NCI-H446 treated with DMSO at 0.1 percent for 48 hours (cell line): ENCODE data around the gene RMI1.
A peak's percentile ranks its signal among the peaks of the same experiment; 100 is the strongest.

Experiments
- DNase-seq: peaks from one replicate; lab custom pipeline; 2025; lab: John Stamatoyannopoulos, UW

RMI1 gene

DNA sequence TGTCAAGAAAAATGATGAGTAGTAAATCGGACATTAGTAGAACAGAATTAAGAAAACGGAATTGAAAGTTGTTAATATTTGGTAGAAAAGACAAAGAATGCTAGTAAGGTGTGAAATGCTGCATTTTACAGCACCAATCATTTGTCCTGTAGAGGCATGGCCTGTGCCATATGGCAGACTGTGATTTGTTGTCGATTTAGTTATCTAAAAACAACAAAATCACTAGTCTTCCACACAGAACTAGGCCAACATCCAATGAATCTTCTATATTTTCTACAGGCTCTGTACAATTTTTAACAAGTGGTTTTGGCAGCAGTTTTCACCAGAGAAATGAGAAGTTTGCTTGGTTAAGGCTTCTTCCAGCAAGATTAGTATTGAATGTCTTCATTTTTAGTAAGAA lies 11.0 kb upstream of the RMI1 start:
- DNase-seq, result no peak

DNA sequence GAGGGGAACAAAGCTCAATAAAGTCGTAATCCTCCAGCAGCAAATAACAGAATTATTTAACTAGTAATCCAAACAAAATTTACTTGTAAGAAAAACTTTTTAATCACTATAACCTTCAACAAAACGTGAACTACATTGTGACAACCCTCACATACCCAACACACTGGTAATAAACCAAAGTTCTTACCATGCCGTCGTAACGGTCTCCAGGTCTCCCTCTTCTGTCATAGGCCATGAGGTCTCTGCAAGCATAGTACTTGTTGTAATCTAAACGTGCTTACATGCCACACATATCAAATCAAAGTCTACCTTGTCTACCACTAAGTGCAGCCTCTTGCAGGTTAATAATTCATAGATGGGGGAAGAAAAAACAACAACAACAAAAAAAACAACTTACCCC lies 9.1 kb upstream of the RMI1 start:
- no peak for DNase-seq

DNA sequence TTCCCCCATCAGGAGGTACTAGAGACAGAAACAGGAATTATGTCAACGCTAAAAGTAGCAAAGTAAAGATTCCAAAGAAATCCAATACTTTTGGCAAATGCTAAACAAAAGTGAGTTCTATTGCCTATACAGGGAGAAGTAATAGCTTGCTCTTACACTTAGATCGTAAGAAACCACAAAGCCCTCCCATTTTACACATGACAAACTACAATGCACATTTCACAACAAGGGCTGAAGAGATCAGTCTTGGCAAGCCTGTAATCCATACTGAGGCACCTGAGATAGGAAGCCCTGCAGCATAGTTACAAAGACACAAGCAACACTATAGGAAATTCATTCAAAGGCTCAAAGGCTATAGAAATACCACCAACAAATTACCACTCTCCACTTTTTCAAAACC lies 8.3 kb upstream of the RMI1 start:
- DNase-seq, result no peak

DNA sequence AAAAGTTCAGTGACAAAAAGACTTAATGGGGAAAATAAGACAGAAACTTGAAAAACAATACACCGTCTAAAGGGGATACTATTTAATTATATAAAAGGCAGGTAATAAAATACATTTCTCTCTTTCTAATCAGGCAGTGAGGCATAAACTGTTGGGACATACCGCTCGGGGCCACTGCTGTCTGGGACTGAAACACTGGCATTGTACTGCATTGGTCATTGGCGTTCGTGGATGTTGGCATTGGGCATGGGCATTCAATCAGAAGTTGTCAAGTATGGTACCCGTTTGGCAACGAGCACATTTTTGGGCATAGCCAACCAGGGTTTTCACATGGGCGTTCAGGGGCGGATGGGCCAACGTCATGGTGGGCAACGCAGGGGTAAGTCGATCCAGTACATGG lies 5.3 kb upstream of the RMI1 start:
- DNase-seq, result no peak

DNA sequence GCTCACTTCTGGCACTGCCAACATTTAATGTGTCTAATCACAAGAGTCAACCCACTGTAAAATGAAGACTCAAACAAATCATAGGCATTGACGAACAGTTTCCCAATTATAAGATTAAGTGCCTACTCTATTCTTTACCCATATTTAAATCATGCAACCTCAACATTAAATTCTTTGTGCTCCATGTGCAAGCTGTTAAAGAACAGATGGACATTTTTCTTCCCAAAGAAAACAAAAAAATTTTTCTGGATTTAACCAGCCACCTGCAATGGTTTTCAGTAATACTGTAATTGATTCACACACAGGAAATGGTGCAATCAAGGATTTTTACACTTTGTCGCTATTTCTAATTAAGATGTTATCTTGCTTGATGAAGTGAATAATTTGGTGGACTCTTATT lies 4.2 kb upstream of the RMI1 start:
- DNase-seq, result no peak

DNA sequence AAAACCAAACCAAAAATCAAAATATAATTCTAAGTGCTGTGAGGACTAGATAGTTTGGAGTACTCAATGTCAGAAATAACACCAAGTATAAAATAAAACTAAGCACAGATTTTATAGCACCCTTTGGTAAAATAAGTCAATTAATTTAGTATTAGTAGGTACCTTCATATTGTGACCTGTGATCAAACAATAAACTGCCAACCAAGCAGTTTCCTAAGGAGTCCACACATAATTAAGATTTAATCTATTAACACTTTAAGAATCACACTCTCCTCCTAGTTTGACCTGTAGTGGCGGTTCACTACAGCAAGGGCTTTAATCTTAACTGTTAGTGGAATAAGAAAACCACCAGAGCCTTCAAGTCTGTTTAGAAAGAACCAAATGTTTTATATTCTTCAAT lies 3.4 kb upstream of the RMI1 start:
- DNase-seq, result no peak

DNA sequence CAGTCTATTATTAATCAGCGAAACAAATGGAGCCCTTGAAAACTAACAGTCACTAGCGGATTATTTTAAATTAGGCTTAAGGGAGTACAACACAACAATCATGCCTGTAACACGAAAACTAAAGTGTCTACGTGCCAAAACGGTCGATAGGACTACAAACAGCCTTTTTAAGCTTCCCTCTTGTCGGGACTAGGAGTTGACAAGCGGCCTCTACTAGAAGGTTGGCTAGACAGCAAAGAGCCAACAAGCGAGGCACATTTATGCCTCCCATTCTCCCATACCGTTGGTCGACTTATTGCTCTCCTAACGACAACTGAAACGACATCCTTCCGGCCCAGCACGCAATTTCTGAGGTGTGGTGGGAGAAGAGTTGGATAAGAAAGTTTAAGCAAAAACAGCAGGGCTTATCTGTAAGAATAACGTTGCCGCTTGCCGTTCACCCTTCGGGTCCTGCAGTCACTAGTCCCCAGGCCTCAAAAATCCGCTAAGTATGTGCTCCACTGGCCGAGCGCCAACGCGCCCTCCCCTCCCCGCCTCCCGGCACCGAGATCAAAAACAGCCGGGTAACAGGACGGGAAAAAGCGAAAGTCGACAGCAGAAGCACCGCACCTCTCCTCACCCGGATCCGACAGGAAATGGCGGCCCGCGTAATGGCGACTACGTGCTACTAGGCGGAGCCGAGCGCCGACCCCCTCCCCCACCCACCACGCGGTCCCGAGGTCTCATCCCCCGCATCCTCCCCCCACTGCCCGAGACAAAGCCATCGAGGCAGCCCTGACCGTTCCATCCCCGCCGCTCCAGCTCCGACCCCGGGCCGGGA lies 1.4 kb upstream of the RMI1 start:
- DNase-seq, result peak; percentile 20

DNA sequence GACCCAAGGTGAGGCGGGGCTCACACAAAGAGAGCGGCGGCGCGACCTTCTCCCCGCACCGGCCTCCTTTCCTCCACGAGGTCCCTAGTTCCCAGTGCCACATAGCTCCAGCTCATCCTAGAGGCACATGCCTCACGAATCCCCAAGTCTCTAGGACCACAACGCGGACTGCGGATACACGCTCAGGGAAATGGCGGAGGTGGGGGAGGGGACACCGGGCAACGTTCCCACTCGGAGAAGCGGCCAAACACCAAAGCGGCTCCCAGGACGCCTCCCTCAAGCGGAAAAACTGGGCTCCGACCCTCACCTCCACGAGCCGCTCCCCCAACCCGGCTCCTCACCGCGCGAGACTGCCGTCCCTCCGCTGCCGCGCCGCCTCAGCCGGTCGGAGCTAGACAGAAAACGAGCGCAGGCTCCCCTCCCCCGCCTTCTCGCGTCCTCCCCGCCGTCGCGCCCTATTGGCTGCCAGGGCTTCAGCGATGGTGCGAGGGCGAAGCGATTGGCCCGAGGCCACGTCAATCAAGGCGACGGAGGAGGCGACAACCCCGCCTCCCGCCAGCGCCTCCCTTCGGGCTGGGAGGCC lies 702 bp upstream of the RMI1 start, which contains the start of gene HNRNPK:
TSS of gene HNRNPK (minus strand) at position 404 of the 583 bp plus-strand sequence. CDS start 1,963 bp downstream, outside the sequence.
- peak; percentile 88 for DNase-seq

DNA sequence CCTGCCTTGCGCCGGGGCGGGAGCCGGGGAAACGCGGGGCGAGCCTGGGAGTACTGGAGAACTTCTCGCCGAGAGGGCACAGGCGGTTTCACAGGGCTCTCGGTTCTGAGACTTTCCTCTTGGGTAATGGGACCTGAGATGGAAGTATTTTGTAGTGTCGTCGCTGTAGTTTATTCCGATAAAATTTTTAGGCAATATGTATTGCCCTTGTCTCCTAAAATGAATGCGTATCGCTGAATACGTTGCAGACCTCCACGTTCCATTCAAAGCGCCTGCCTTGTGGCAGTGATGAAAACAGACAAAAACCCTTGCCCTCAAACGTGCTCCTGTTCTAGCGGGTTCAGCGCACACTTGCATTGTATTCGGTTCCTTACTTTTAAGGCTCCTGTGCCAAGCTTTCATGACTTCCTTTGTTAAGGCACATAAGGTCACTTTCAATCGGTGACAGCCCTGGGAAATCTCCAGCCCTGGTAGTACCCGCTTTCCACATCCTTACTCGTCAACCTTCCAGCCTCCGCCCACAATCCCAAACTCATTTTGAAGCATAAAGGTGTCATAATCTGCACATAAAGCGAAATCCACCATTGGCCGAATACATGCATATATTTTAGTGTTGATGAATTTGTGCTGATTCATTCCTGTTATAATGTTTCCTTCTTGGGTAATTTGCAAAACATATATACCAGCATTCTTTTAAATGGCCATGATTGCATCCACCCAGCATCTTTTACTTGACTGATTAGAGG lies 694 bp downstream of the RMI1 start:
- DNase-seq, result peak; percentile 19

DNA sequence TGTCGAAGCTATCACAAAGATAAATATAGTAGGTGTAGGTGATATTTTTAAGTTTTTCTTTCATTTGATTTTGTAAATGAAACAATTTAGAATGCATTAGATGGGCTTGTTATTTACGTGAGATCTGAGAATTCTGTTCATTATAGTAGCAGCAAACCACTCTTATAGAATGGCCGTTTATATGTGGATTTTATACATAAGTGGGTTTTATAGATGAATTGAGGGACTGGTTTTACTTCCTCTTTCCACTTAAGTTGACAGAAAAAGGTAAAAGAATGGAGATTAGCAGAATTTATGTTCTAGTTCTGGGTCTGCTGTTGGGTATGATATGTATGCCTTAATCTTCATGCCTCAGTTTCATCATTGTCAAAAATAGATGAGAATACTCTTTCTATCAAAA lies 5.6 kb downstream of the RMI1 start:
- no peak for DNase-seq

DNA sequence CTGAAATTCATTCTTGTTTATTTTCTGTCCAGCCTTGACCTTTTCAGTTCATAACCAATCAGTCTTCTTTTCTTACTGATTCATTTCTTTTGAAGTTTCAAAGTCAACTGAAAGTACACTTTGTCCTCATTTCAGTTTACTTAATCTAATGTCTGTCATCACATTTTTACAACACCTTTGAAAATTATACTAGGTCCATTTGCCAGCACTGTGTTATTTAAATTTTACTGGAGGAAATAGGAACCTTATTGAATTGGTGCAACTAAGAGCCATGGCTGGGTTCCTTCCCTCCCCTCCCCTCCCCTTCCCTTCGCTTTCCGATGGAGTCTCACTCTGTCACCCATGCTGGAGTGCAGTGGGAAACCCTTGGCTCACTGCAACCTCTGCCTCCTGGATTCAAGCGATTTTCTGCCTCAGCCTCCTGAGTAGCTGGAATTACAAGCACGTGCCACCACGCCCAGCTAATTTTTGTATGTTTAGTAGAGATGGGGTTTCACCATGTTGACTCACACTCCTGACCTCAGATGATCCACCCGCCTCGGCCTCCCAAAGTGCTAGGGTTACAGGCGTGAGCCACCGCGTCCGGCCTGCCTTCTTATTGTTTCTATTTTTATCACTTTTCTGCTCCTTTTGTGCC lies 6.3 kb downstream of the RMI1 start:
- no peak for DNase-seq

DNA sequence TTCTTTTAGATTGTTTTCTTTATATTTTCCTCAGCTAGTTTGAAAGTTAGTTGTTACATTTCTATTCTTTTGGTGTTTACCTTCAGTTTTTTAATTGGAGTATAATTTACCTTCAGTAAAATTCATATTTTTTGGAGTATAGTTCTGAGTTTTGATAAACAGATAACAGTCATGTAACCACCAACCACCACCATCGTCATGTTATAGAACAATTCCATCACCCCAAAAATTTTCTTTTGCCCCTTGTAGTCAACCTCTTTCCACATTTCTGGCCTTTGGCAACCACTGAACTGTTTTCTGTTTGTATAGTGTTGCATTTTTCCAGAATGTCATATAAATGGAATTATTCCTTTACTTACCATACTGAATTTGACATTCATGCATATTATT lies 6.8 kb downstream of the RMI1 start:
- DNase-seq, result no peak

DNA sequence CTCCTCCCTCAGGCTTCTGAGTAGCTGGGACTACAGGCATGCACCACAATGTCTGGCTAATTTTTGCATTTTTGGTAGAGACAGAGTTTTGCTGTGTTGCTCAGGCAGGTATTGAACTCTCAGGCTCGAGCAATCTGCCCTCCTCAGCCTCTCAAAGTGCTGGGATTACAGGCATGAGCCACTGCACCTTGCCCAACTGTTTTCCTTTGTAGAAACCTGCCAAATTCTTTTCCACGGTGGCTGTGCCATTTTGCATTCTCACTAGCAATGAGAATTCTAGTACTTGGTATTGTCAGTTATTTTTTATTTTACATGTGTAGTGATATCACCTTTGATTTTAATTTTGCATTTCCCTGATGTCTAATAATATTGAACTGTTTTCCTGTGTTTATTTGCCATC lies 7.8 kb downstream of the RMI1 start:
- no peak for DNase-seq

DNA sequence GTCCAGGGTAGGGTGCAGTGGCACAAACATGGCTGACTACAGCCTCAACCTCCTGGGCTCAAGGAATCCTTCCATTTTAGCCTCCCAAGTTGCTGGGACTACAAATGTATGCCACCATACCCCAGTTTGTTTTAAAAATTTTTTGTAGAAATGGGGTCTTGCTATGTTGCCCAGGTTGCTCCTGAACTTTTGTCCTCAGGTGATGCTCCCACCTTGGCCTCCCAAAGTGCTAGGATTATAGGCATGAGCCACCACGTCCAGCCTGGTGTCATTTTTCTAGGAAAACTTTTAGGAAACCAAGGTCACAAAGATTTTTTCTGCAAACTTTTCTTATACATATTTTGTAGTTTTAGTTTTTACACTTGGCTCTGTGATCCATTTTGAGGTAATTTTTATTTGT lies 10.8 kb downstream of the RMI1 start:
- DNase-seq, result no peak

DNA sequence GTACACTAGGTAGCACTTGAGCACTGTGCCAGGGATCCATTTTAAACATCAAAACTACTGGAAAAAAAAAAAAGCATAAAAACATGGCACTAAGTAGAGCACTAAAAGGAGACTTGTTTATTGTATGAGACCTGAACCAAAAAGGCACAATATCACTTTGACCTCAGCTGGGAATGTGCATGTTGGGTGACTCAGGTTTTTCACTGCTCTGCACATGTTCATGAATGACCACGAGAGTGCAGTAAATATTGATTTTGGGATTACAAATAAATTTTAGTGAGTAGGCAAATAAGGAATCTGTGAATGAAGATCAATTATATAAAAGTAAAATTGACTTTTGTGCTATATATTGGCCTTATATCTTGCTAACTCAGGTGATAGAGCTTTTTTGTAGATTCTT lies 11.8 kb downstream of the RMI1 start:
- no peak for DNase-seq

DNA sequence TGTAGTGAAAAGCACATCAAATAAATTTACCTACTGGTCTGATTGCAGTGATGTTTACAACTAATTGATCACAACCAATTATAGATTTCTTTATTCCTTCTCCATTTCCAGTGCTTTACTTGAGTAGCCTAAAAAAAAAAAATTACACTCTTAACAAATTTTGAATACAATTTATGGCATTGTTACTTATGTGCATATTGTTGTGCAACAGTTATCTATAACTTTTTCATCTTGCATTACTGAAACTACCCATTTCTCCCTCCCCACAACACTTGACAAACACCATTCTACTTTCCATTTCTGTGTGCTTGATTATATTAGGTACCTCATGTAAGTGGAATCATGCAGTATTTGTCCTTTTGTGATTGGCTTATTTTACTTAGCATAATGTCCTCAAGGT lies 12.3 kb downstream of the RMI1 start:
- no peak for DNase-seq

DNA sequence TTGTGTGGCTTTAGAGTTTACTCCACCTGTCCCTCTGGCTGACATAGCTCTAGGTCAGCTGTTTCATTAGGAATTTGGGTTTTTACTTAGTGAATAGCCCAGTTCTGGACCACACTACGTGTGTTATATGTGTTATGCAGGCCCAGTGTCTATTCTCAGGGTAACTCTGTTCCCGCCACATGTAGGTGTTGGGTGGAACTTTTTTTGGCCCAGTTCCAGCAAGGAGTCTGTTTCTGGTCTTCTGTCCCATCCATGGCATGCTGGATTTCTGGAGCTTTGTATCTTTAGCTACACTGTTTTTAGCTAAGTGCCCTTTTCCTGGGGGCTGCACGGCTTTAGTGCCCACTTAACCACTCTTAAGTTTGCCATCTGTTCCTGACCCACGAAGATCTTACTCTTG lies 15.5 kb downstream of the RMI1 start:
- no peak for DNase-seq

DNA sequence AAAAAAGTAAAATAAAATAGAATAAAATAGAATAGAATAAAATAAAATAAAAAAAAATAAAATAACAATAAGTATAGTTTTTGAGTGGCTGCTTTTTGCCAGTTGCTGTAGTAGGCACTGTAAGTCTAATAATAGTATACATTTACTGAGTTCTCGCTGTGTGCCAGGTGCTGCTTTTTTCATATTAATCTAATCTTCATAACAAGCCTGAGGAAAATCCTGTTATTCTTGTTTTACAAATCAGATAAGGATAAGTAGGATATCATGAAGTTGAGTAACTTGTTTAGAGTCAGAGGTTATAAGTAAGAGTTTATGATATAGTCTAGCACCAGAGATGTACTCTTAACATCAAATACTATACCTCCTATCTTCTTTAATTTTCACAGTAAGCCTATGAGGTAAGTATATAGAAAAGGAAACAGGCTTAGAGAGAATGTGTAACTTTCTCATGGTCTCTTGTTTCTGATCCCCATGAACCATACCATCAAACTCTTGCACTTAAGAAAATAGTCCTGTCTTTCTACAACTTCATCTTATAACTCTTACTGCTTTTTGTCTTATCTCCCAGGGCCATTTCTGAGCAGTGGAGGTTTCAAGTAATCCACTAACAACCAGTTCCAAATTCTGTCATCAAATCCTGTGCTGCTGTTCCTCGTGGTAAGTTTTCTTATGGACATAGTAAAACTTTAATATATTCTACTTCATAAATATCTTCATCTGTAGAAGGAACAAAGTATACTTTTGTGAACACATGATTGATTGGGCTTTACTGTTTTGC lies 18.7 kb downstream of the RMI1 start:
- DNase-seq, result no peak

DNA sequence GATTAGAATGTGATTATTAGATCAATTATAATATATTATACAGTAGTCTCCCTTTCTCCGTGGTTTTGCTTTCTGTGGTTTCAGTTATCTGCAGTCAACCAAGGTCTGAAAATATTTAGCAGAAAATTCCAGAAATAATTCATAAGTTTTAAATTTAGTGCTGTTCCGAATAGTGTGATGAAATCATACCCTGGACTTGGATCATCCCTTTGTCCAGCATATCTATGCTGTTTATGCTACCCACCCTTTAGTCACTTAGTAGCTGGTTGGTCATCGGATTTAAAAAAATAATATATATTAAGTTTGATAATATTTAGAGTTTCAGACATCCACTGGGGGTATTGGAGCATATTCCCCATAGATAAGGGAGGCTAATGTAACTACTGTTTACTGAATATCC lies 19.6 kb downstream of the RMI1 start:
- DNase-seq, result no peak

DNA sequence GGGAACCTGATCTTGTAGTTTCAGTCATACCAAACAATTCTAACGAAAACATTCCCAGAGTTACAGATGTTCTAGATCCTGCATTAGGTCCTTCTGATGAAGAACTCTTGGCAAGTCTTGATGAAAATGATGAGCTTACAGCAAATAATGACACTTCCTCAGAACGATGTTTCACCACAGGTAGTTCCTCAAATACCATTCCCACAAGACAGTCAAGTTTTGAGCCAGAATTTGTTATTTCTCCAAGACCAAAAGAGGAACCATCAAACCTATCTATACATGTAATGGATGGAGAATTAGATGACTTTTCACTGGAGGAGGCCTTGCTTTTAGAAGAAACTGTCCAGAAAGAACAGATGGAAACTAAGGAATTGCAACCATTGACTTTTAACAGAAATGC lies 21.0 kb downstream of the RMI1 start:
- DNase-seq, result no peak

DNA sequence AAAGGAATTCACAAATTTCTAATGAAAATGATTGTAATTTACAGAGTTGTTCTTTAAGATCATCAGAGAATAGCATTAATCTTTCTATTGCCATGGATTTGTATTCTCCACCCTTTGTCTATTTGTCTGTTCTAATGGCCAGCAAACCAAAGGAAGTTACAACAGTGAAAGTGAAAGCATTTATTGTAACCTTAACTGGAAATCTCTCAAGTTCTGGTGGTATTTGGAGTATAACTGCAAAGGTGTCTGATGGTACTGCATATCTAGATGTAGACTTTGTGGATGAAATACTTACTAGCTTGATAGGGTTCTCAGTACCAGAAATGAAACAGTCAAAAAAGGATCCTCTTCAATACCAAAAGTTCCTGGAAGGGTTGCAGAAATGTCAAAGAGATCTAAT lies 21.7 kb downstream of the RMI1 start:
- no peak for DNase-seq

DNA sequence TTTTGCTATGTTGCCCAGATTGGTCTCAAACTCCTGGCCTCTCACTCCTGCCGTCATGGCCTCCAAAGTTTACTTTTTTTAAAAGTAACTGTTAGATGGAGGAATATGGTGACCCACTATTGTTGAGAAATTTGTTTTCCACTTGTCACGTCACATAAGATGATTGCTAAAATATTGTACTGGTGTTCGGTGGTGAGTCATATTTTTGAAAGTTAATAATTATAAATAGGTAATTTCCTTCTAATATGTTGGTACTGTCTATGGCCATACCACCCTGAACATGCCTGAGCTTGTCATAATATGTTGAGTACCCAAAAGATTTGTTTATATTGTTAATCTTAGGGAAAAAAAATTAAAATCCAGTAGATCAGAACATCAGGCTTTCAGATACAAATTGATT lies 22.6 kb downstream of the RMI1 start:
- no peak for DNase-seq
